H1 (cell line): ENCODE results near the gene SMARCB1.

Source experiments
- EP300 ChIP-seq, 2 experiments: IDR thresholded peaks; 1 replicate in 1 of 2; 2 replicates in 1 of 2; pipeline ENCODE4 v1.6.1; 2011 to 2012; ENCODE audit warnings: low read depth in 2 of 2, low read length in 2 of 2, mild to moderate bottlenecking in 2 of 2, borderline replicate concordance in 1 of 2, inconsistent platforms in 1 of 2, moderate library complexity in 1 of 2
- POLR2A ChIP-seq, 2 experiments: IDR thresholded peaks; 1 replicate in 1 of 2; 2 replicates in 1 of 2; pipeline ENCODE4 v1.6.1; 2011; ENCODE audit warnings: low read depth in 2 of 2, low read length in 2 of 2, mild to moderate bottlenecking in 2 of 2; ENCODE audit errors: control extremely low read depth in 1 of 2
- POLR2AphosphoS5 ChIP-seq: IDR thresholded peaks from 2 replicates; pipeline ENCODE4 v1.6.1; 2011; ENCODE audit warnings: low read depth, low read length
- SIN3A ChIP-seq, 2 experiments: IDR thresholded peaks in 1 of 2; conservative IDR thresholded peaks in 1 of 2; 2 replicates each; pipeline ENCODE4 v1.6.1; 2011 to 2012; ENCODE audit warnings: low read length in 2 of 2, improper control_type of control experiment in 1 of 2, low read depth in 1 of 2, mild to moderate bottlenecking in 1 of 2
- SUZ12 ChIP-seq: fragments of 200-600 bp; sonication (generic); IDR thresholded peaks from 2 replicates; pipeline ENCODE4 v1.6.1; 2012; ENCODE audit warnings: mild to moderate bottlenecking, inconsistent platforms, low read length, moderate library complexity, mixed read lengths
- TAF7 ChIP-seq: optimal IDR thresholded peaks from 2 replicates; pipeline ENCODE3; 2011; ENCODE audit warnings: low read depth, mild to moderate bottlenecking, inconsistent platforms, low read length, moderate library complexity, borderline replicate concordance

DNA sequence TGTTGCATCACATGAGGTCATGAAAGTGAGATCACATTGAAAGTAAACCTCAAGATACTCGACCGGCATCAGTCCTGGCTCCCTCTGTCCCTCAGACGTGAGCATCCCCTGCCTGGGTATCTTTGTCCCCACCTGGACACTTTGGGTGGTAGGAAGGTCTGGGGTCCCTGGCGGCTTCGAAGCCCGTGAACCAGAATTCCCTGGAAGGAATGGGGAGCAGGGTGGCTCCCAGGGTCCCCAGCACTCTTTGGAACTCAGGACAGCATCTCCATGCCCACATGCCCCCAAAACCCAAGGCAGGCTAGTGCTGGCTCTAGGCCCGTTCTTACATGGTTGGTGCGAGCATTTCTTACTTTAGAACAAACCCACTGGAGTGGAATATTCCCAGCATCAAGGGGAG lies 44.5 kb downstream of the SMARCB1 start:
- no peak for TF ChIP-seq TAF7
- no peak for TF ChIP-seq SIN3A (conservative IDR thresholded peaks at IDR 0.05 in 1 of 2, IDR thresholded peaks at IDR 0.05 in 1 of 2; ENCODE audit: low read depth in 1 of 2, low read length in 2 of 2)
- TF ChIP-seq EP300 (IDR thresholded peaks at IDR 0.05; ENCODE audit: borderline replicate concordance in 1 of 2, low read depth in 2 of 2, low read length in 2 of 2): no peak
- no peak for TF ChIP-seq POLR2AphosphoS5
- TF ChIP-seq POLR2A (IDR thresholded peaks at IDR 0.05; ENCODE audit: control extremely low read depth in 1 of 2, low read depth in 2 of 2, low read length in 2 of 2): no peak
- no peak for TF ChIP-seq SUZ12
